Sigmoid colon (tissue), 3 donors: ENCODE data around the gene DICER1.

ENCODE experiments used
- CTCF ChIP-seq, 4 experiments: fragments of 450-650 bp in 3 of 4; fragments of 200-600 bp in 1 of 4; IDR thresholded peaks; one replicate each; pipeline ENCODE4 v1.5.1; 2016 to 2019; ENCODE audit warnings: antibody characterized with exemption in 4 of 4, mild to moderate bottlenecking in 3 of 4, moderate library complexity in 2 of 4
- POLR2A ChIP-seq, 2 donors: fragments of 450-650 bp; IDR thresholded peaks; one replicate each; pipeline ENCODE4 v1.6.1; 2016; ENCODE audit warnings: antibody characterized with exemption in 2 of 2, mild to moderate bottlenecking in 2 of 2, moderate library complexity in 2 of 2

DNA sequence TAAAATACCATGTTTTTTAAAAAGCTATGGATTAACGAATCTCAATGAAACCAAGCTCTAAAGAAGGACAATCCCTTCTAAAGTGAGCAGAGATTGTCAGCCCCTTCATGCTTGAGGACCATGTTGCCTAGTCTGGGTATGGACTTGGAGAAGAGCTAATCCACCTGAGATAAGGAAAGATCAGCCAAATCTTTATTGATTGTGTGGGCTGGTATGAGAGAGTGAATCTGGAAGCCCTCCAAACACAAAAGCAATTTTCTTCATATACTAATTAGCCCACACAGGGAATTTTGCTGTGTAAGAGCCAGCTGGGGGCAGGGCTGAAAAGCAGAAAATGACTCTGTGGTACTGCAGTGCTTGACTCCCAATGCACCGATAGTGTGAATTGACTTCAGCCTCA lies 47.4 kb upstream of the DICER1 start:
- TF ChIP-seq CTCF (IDR thresholded peaks at IDR 0.05) (no peak), POLR2A (IDR thresholded peaks at IDR 0.05) (no peak)
